GM12892 (cell line): ENCODE measurements around the gene ADAM23.

Experiments
- POLR2A ChIP-seq: IDR thresholded peaks from 2 replicates; pipeline ENCODE4 v1.6.1; 2011; ENCODE audit warnings: low read depth, low read length, control low read depth
- POLR2AphosphoS5 ChIP-seq: IDR thresholded peaks from 2 replicates; pipeline ENCODE4 v1.6.1; 2011; ENCODE audit warnings: low read depth, low read length, control low read depth
- TAF1 ChIP-seq: IDR thresholded peaks from 2 replicates; pipeline ENCODE4 v1.6.1; 2011; ENCODE audit warnings: low read depth, mild to moderate bottlenecking, control low read depth, low read length, borderline replicate concordance

DNA sequence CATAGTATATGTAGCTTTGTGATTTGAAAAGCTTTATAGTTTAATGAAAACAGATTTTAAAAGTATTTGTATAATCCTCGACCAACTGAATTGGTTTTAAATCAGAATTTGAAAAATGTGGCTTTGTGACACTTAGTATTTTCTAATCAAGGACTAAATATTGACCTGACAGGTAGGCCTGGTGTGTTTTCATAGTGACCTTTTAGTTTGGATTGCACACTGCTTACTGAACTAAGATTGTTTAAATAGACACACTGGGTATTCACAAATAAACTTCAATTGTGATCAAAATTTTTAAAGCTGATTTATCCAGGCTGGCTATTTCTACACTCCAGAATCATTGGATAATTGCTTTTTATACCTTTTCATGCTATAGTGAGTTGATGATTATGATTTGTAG is 167.1 kb downstream of the ADAM23 start:
- TF ChIP-seq POLR2AphosphoS5, result no peak
- TF ChIP-seq POLR2A, result no peak
- TF ChIP-seq TAF1, result no peak
